Left ventricle myocardium superior (tissue), 1 donor: ENCODE measurements around the gene PDS5A. TPM values are rescaled to one million over a fixed set of nuclear protein-coding genes. Genes with fewer than 3 reads are reported as not detected.
"Not testable (repeated sequence)": the region's sequence is repeated elsewhere in the genome, so short reads cannot be mapped to it uniquely, and the experiment has no call there.

Experiments
- ATAC-seq: fragments of 200-7000 bp; cut with Tn5 transposase; one replicate; pipeline ENCODE4 v1.9.1; 2020; ENCODE audit warnings: mild to moderate bottlenecking, moderate library complexity
- DNase-seq: peaks from one replicate; pipeline ENCODE4 v3.0.0-alpha.2; 2020
- intact Hi-C: fragments of 100-400 bp; cut with micrococcal nuclease; formaldehyde crosslinking; loops from one replicate; pipeline ENCODE4 v1.11.0; 2022
- long read RNA-seq: library from polyadenylated mRNA; unstranded; transcript quantifications from one replicate; pipeline ENCODE4 v2.0.0, GENCODE V29; 2021
- total RNA-seq: library from RNA; stranded (reverse); fragmentation: NEBNext Ultra II Directional; extraction: Animal tissue kit (Norgen Biotek cat#: 25700); gene quantifications from one replicate; pipeline ENCODE4 v1.2.1, GENCODE V29; 2021
- donor health status: DM: no; HTN: yes; CAD: no; lungs with severe emphysema.

The PDS5A gene, protein sequence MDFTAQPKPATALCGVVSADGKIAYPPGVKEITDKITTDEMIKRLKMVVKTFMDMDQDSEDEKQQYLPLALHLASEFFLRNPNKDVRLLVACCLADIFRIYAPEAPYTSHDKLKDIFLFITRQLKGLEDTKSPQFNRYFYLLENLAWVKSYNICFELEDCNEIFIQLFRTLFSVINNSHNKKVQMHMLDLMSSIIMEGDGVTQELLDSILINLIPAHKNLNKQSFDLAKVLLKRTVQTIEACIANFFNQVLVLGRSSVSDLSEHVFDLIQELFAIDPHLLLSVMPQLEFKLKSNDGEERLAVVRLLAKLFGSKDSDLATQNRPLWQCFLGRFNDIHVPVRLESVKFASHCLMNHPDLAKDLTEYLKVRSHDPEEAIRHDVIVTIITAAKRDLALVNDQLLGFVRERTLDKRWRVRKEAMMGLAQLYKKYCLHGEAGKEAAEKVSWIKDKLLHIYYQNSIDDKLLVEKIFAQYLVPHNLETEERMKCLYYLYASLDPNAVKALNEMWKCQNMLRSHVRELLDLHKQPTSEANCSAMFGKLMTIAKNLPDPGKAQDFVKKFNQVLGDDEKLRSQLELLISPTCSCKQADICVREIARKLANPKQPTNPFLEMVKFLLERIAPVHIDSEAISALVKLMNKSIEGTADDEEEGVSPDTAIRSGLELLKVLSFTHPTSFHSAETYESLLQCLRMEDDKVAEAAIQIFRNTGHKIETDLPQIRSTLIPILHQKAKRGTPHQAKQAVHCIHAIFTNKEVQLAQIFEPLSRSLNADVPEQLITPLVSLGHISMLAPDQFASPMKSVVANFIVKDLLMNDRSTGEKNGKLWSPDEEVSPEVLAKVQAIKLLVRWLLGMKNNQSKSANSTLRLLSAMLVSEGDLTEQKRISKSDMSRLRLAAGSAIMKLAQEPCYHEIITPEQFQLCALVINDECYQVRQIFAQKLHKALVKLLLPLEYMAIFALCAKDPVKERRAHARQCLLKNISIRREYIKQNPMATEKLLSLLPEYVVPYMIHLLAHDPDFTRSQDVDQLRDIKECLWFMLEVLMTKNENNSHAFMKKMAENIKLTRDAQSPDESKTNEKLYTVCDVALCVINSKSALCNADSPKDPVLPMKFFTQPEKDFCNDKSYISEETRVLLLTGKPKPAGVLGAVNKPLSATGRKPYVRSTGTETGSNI (N-terminal part only)
- total RNA-seq, result 34.8 TPM
- long read RNA-seq, full-length matches to known transcripts, result 16 of 33 reads
- long read RNA-seq, partial matches to known transcripts, result 13 of 33 reads
- long read RNA-seq, other reads (novel, unspliced or antisense), result 4 of 33 reads

DNA sequence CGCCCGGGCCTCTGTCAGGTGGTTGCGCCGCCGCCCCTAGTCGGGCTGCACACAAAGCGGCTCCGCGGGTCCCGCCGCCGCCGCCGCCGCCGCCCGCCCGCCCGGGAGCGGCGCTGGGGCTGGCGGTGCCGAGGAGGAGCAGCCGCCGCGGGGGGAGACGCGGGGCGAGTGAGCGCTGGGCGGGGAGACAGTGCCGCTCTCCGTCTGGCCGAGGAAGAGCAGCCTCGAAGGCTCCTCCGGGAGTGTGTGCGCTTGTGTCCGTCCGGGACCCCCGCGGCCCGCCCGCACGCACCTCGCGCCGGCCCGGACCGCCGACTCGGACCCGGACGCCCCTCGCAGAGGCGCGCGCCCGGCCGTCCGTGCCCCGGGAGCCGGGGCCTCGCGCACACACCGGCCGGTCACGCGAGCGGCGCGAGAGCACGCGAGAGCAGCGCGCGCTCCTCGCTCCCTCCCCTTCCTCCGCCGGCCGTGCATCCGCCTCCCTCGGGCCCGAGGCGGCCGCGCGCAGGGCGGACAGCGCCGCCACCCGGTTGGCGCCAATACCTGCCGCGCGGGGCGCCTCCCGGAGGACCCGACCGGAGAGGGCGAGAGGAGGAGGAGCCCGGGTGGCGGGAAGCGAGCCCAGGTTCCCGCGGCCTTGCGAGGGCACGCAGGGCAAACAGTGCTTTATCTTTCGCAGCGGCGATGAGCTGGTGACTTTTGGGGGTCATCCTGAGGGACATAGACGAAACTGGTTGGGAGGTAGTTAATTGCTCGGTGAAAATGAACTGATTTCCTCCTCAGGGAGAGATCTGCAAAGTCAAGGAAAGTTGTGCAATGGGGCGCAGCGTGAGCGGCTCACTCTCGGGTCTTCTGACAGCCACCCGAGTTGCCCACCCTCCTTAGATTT lies at the start of gene PDS5A:
Gene PDS5A, minus strand, starts transcription at position 423 of the 889 bp plus-strand sequence. CDS start 1,334 bp downstream, outside the sequence.
- peak; percentile 93 for ATAC-seq
- intact Hi-C loops, result loop anchor here (5.0 kb wide), 1 partner anchor 280 kb away; the partner anchor contains the start of gene UBE2K

DNA sequence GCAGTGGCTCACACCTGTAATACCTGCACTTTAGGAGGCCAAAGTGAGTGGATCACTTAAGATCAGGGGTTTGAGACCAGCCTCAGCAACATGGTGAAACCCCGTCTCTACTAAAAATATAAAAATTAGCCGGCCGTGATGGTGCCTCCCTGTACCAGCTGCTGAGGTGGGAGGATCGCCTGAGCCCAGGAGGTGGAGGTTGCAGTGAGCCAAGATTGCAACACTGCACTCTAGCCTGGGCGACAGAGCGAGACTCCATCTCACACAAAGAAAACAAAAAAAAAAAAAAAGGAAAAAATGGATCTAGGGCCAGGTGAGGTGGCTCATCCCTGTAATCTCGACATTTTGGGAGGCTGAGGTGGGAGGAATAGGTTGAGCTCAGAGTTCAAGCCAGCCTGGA lies 46.3 kb upstream of the PDS5A start:
- intact Hi-C loops, DNase-seq, ATAC-seq: not testable (repeated sequence)

More for the DNA sequence above, at the start of gene PDS5A:
- DNase-seq, result peak; percentile 94

DNA sequence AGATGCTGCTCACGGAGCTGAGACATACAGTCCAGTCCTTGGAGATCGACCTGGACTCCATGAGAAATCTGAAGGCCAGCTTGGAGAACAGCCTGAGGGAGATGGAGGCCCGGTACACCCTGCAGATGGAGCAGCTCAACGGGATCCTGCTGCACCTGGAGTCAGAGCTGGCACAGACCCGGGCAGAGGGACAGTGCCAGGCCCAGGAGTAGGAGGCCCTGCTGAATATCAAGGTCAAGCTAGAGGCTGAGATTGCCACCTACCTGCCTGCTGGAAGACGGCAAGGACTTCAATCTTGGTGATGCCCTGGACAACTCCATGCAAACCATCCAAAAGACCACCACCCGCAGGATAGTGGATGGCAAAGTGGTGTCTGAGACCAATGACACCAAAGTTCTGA lies 43.4 kb upstream of the PDS5A start:
- ATAC-seq, DNase-seq, intact Hi-C loops: not testable (repeated sequence)

DNA sequence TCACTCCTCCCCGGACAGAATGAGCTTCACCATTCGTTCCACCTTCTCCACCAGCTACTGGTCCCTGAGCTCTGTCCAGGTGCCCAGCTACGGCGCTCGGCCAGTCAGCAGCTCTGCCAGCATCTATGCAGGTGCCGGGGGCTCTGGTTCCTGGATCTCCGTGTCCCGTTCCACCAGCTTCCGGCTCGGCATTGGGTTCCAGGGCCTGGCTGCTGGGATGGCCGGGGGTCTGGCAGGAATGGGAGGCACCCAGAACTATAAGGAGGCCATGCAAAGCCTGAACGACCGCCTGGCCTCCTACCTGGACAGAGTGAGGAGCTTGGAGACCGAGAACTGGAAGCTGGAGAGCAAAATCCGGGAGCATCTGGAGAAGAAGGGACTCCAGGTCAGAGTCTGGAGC lies 42.5 kb upstream of the PDS5A start:
- intact Hi-C loops, result no loop called here
- ATAC-seq, result no peak

DNA sequence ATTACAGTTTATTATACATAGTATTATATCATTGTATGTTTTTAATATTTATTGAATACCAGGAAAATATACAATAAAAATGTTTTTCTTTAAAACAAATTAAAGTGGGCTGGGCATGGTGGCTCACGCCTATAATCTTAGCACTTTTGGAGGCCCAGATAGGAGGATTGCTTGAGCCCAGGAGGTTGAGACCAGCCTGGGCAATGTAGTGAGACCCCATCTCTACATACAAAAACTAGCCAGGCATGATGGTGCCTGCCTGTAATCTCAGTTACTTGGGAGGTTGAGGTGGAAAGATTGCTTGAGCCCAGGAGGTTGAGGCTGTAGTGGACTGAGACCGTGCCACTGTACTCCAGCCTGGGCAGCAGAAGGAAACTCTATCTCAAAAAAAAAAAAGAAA lies 38.3 kb upstream of the PDS5A start:
- DNase-seq (no peak), ATAC-seq (no peak)
- intact Hi-C loops, result no loop called here

More for the DNA sequence above, 42.5 kb upstream of the PDS5A start:
- no peak for DNase-seq

DNA sequence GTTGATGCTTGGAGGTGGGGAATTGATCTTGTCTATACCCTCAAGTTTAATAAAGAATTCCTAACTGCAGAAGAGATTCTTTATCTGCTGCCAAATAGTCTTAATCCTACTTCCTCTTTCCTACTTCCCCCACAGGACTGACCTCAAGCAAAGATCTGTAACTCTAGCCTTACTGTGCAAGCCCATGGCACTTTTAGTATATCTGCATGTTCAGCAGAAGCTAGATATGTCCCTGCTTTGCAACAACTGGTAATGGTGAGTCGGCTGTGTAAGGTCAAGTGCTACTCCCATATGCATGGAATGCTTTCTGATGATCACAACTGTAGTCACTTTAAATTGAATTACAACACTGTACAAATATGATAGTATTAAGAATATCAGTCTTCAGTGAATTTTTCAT lies 26.3 kb upstream of the PDS5A start:
- DNase-seq, result no peak
- peak; percentile 53 for ATAC-seq
- intact Hi-C loops, result no loop called here

DNA sequence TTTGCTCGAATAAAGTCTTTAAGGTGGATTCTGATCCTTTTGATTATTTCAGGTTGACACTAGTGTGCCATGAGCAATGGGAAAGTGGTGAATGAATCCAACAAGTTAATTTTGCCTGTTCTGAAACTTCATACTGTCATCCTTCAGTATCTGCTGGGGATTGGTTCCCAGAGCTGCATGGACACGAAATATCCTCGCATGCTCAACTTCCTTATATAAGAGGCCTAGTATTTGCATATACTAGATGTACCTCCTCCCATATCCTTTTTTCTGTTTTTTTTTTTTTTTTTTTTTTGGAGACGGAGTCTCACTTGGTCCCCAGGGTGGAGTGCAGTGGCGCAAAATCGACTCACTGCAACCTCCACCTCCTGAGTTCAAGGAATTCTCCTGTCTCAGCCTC lies 23.0 kb upstream of the PDS5A start:
- intact Hi-C loops, result no loop called here
- ATAC-seq, result no peak
- DNase-seq, result no peak

DNA sequence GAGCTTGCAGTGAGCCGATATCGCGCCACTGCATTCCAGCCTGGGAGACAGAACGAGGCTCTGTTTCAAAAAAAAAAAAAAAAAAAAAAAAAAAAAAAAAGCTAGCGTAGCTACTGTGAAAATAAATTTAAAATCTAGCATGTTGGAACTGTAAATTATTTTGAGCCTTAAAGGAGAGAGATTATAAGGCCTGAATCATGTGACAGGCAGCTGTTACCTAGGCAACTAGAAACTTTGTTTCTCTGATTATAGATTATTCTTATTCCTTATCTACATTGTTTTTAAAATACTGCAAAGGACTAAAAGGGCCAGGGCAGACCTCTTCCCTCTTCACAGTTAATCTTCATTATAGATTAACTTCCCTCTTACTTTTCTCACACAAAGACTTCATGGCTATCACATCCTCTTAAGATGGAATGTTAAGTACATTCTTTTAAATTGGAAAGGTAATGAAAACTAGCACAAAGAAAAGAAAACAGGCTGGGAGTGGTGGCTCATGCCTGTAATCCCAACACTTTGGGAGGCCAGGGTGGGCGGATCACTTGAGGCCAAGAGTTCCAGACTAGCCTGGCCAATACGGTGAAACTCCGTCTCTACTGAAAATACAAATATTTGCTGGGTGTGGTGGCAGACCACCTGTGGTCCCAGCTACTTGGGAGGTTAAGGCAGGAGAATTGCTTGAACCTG lies 21.1 kb upstream of the PDS5A start:
- ATAC-seq (no peak), DNase-seq (no peak)
- intact Hi-C loops, result no loop called here

DNA sequence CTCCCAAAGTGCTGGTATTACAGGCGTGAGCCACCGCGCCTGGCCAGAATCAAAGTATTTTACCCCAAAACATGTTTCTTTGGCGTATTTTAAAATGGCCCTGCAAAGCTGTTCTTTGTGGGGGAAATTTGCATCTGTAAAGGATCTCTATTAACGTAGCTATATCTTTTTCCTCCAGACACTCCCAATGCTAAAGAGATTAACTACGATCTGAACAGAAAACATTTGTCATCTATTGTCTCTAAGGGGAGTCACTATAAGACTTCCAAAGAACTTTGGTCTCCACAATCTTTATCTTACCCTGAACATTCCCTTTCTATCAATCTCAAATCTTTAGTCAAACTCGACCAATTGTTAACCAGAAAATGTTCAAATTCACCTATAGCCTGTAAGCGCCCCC lies 19.1 kb upstream of the PDS5A start:
- no peak for ATAC-seq
- intact Hi-C loops, result no loop called here
- DNase-seq, result no peak

DNA sequence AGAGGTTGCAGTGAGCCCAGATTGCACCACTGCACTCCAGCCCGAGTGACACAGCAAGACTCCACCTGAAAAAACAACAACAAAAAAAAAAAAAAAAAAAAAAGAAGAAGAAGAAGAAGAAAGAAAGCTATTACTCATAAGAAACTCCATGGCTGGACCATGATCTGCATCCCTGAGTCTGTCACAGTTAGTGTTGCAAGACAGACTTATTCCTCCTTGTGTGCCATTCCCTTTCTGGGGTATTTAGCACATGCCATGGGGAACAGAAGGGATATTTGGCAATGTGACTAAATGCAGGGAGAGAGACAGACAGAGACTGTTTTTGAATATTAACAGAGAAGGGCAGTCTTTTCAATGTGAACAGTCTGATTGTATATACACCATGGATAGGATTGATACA lies 16.7 kb upstream of the PDS5A start:
- ATAC-seq, result no peak
- DNase-seq, result no peak
- intact Hi-C loops, result no loop called here

DNA sequence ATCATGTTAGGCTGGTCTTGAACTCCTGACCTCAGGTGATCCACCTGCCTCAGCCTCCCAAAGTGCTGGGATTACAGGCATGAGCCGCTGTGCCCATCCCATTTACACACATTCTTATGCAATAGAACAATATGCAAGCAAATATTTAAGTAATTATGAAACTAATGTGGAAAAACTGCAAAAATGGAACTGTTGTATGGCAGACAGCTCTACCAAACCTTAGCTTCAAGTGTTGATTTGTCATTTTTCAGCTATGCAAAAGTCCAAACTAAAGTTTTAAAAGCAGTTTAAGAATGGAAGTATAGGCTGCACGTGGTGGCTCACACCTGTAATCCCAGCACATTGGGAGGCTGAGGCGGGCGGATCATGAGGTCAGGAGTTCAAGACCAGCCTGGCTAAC lies 11.7 kb upstream of the PDS5A start:
- DNase-seq, intact Hi-C loops, ATAC-seq: not testable (repeated sequence)

DNA sequence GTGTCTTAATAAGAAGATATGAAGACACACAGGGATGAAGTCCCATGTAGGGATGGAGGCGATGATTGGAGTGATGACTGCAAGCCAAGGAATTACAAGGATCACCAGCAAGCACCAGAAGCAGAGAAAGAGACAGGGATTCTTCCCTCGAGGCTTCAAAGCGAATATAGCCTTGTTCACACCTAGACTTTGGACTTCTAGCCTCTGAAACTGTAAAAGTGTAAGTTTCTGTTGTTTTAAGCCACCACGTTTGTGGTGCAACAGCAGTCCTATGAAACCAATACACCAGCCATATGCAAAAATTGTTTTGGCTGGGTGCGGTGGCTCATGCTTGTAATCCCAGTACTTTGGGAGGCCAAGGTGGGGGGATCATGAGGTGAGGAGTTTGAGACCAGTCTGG lies 9.8 kb upstream of the PDS5A start:
- intact Hi-C loops, result no loop called here
- ATAC-seq (no peak), DNase-seq (no peak)

DNA sequence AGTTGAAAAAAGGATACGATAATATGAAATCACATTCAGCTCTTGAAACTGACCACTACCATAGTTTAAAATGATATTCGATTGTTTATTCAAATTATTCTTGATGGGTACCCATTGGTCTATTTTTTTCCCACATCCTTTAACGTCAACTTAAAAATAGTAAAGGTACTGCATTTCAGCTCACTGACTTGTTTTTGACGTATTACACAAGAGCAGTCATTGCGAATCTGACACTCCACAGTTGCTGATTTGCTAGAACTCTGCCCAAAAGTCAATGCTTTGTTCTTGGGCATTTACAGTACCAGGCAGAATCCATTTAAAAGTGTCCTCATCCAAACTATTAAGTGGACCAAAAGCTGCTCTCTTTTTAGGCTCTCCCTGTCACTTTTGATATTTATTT lies 1.2 kb upstream of the PDS5A start:
- DNase-seq, result no peak
- ATAC-seq, result no peak
- intact Hi-C loops, result loop anchor here (5.0 kb wide), 1 partner anchor 282 kb away; the partner anchor contains the start of gene UBE2K

DNA sequence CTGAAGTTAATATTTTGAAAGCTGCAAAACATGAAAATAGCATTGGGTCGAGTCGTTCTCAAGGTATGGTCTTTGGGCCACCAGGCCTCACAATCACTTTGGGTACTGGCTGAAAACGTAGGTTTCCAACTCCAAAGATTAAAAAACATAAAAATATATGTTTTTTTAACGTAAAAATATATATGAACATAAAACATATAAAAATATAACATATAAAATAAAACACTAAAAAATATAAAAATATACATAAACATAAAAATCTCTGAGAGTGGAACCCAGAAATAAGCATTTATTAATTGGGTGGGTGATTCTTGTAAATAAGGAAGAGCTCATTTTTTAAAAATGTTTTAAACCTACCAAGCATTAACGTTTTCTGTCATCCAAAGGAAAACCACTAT lies 666 bp upstream of the PDS5A start:
- no peak for ATAC-seq
- intact Hi-C loops, result loop anchor here (5.0 kb wide), 1 partner anchor 281 kb away; the partner anchor contains the start of gene UBE2K
- no peak for DNase-seq

DNA sequence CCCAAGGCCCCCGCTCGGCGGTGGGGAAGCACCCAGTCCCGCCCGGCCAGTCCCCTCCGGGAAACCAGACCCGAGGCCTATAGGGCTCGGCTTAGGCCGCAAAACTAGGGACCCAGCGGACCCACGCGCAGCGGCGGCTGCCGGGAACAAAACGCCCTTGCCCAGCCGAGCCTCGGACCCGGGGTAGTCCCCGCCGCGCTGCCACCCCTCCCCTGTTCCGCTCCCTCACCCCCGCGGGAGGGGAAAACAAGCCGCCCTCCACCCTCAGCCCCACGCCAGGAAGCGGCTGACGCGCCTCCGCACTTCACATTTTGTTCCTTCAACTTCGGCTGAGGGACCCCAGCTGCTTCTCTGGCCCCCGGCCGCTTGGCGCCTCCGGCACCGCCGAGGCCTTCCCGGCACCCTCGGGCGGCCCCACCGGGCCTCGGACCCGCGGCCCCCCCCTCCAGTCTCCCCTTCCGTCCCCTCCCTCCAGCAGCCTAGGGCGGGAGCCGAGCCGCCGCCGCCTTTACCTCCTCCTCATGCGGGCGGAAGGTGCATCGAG lies 694 bp downstream of the PDS5A start:
- intact Hi-C loops, result loop anchor here (5.0 kb wide), 1 partner anchor 280 kb away; the partner anchor contains the start of gene UBE2K
- peak; percentile 58 for ATAC-seq
- DNase-seq, result no peak

DNA sequence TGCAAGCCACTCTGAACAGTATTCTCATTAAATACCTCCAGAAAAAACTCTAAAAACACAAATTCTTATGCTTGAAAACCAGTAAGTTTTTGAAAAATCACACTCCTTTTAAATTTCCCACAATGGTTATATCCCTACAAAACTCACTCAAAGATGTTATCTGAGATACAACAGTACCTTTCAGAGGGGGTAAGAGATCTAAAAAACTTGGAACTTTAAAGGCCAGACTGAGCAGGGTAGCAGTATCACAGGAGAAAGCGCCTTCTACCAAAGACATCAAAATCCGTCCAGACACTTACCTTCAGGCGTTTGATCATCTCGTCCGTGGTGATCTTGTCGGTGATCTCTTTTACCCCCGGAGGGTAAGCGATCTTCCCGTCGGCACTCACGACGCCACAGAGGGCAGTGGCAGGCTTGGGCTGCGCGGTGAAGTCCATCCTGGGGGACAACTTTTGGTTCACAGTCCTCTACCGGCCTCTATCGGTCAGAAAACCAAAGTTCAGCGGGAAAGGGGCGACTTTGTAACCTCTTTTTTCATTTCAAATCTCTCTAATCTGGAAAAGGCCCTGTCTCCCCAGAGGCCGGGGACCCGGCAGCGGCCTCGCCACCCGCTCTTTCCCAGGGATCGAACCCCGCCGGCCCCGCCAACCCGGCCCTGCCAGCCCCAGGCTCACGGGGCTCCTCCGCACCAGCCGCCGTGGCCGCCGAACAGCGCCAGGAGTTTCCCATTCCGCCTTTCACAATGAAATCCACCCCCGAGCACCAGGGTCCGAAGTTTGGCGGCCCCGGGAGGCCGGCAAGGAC lies 1.4 kb downstream of the PDS5A start:
- intact Hi-C loops, result loop anchor here (5.0 kb wide), 1 partner anchor 279 kb away; the partner anchor contains the start of gene UBE2K
- ATAC-seq (peak; percentile 81), DNase-seq (peak; percentile 80)
